HUES48 (cell line): ENCODE results near the gene ST6GALNAC3.

ENCODE experiments used
- H3K27ac ChIP-seq: one replicate; pipeline ENCODE4 v1.7.0; 2013; ENCODE audit warnings: low read depth, low read length, inconsistent platforms
- H3K27me3 ChIP-seq: 2 replicates; pipeline ENCODE4 v1.6.1; 2013; ENCODE audit warnings: mild to moderate bottlenecking, low read length; ENCODE audit not compliant: control insufficient read depth, insufficient read depth
- H3K36me3 ChIP-seq: 2 replicates; pipeline ENCODE4 v1.6.1; 2013; ENCODE audit warnings: low read length; ENCODE audit not compliant: control insufficient read depth, insufficient read depth
- H3K4me1 ChIP-seq: 2 replicates; pipeline ENCODE4 v1.6.1; 2013; ENCODE audit warnings: mild to moderate bottlenecking, low read length; ENCODE audit not compliant: control insufficient read depth, insufficient read depth
- H3K4me3 ChIP-seq: 2 replicates; pipeline ENCODE4 v1.5.1; 2013; ENCODE audit warnings: mild to moderate bottlenecking, low read depth, low read length
- H3K9ac ChIP-seq: 2 replicates; pipeline ENCODE4 v1.6.1; 2013; ENCODE audit warnings: mild to moderate bottlenecking, low read depth, low read length, moderate library complexity
- H3K9me3 ChIP-seq: 2 replicates; pipeline ENCODE4 v1.6.1; 2013; ENCODE audit warnings: low read length; ENCODE audit not compliant: control insufficient read depth, insufficient read depth

ST6GALNAC3 gene

DNA sequence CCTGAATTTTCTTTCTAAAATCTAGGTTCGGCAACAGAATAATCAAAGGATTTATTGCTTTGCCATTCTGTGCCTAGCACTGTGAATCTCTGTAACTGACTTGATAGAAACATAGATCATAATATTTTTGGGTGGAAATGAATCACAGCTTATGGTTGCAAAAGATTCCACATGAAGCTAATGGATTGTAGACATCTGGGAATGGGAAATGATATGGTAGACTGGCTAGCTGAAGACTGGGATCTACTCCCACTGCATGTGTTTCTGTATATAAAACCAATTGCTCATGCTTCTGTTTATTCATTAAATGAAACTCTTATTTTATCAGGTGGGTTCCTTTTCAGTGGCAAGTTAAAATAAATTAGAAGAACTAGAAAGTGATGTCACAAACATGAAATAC is 395.6 kb downstream of the ST6GALNAC3 start:
- no peaks in the 10 kb centered on the region for H3K9me3 ChIP-seq
- no peaks in the 10 kb centered on the region for H3K36me3 ChIP-seq
- no peak overlapping the region for H3K9ac ChIP-seq
- H3K27me3 ChIP-seq = no peaks in the 10 kb centered on the region
- peaks cover 3% of the 10 kb centered on the region; the same call in 1 of the 2 replicates for H3K4me1 ChIP-seq
- H3K4me3 ChIP-seq = no peak overlapping the region
- no peak overlapping the region for H3K27ac ChIP-seq

DNA sequence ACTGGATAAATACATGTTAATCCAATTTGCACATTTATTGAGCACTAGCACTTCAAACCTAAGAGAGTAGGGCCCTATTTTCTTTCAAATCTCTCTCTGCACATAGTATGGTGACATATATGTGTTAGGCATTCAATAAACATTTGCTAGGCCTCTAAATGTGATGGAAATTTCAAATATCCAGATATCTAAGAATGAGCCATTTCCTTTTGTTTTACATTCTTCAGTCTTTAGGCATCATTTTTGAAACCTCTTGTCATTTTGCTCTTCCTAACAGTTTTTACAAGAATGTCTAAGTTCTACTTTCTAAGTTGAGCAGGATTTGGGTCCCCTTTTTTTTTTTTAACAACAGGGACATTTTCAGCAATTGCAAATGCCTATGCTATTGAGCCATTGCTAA is 397.0 kb downstream of the ST6GALNAC3 start:
- Histone ChIP-seq H3K36me3 (no peaks in the 10 kb centered on the region), H3K9ac (no peak overlapping the region), H3K4me3 (no peak overlapping the region), H3K9me3 (no peaks in the 10 kb centered on the region), H3K27ac (no peak overlapping the region), H3K27me3 (no peaks in the 10 kb centered on the region), H3K4me1 (peaks cover 3% of the 10 kb centered on the region; the same call in 1 of the 2 replicates)

DNA sequence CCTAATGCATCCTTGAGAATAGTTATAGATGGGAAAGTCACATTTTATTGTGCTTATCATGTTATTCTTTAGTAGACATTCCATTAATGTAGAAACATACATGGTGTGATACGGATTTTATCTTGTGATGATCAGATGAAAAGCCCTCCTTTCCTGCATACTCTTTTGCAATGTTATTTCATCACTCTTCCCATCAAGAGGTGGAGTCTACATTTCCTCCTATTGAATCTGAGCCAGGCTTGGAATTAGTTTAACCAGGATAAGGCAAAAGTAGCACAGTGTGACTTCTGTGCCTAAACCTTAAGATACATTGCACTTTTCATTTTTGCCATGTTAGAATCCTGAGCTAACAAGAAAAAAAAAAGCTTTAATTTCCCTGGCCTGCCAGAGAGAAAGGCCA is 399.0 kb downstream of the ST6GALNAC3 start:
- Histone ChIP-seq H3K27ac (no peak overlapping the region), H3K27me3 (no peaks in the 10 kb centered on the region), H3K9ac (no peak overlapping the region), H3K4me3 (no peak overlapping the region), H3K36me3 (no peaks in the 10 kb centered on the region), H3K9me3 (no peaks in the 10 kb centered on the region), H3K4me1 (no peaks in the 10 kb centered on the region)

DNA sequence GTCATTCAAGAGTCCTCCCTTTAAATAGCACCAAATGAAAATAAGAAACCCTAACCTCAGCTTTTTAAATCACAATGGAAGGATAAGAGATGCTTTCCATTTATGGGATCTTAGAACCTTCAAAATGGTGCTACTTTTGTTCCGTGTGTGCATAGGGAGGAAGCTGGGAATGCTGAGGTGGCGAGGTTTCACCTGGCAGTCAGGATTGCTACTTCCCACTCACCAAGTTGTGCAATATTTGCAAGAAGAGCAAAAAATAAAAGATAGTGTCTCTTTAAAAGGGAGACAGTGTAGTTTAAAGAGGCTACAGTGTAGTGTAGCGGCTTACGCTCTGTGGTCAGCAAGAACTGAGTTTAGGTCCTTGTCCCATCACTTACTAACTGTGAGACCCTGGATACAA is 400.4 kb downstream of the ST6GALNAC3 start:
- Histone ChIP-seq H3K27ac (no peak overlapping the region), H3K9me3 (no peaks in the 10 kb centered on the region), H3K4me3 (no peak overlapping the region), H3K9ac (no peak overlapping the region), H3K27me3 (no peaks in the 10 kb centered on the region), H3K4me1 (no peaks in the 10 kb centered on the region), H3K36me3 (no peaks in the 10 kb centered on the region)

DNA sequence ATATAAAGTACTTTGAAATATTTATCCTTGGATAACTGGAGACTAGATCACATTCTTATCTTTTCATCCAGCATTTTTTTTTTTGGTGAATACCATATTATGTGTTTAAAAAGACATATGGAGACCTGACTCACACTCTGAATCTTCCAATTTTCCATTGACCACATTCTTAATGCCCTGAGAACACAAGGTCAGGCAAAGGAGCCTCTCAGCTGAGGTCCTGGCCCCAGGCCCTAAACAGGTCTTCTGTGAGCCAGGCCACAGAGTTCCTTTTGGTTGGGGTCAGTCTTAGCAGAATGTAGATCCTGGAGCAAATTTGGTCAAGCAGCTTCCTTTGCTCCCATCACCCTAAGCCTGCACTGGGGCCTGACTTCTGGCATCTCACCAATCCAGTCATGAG is 402.6 kb downstream of the ST6GALNAC3 start:
- Histone ChIP-seq H3K9me3 (no peaks in the 10 kb centered on the region), H3K27ac (no peak overlapping the region), H3K9ac (no peak overlapping the region), H3K4me3 (no peak overlapping the region), H3K4me1 (no peaks in the 10 kb centered on the region), H3K27me3 (no peaks in the 10 kb centered on the region), H3K36me3 (no peaks in the 10 kb centered on the region)

DNA sequence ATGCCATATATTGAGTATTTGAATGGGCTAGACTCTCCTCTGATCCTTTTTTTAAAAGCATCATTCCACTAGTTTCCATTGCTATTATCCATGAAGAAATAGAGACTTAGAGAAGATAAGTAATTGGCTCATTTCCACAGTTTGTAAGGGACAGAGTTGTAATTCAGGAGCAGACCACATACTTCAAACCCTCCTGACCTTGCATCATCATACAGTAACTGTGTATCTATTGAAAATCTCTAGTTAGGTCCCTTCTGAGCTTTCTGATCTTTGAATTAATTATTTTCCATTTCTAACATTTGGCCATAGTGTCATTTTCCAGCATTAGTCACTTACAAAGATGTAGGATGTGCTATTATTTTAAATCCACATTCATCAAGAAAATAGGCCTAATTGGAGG is 406.3 kb downstream of the ST6GALNAC3 start:
- H3K27me3 ChIP-seq = no peaks in the 10 kb centered on the region

DNA sequence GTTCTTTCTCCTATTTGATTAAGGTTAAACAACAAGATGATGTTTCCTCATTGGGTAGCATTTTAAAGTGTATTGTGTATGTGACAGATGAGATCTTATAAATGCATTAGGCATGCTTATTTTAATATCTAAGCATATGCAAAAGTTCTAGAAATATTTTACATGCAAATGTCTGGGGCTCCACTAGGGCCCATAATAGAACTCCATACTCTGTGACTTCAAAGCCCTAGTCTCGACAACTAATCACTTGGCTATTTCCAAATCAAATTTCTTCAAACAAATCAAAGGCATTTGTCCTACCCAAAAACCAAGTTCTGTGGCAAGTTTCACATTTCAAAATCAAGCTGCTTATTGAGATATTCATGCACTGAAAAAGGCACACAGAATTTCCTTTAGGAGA is 407.1 kb downstream of the ST6GALNAC3 start:
- Histone ChIP-seq H3K9ac (no peak overlapping the region), H3K9me3 (no peaks in the 10 kb centered on the region), H3K27me3 (no peaks in the 10 kb centered on the region), H3K4me3 (no peak overlapping the region), H3K4me1 (no peaks in the 10 kb centered on the region), H3K27ac (no peak overlapping the region), H3K36me3 (no peaks in the 10 kb centered on the region)

More for the DNA sequence above, 406.3 kb downstream of the ST6GALNAC3 start:
- no peaks in the 10 kb centered on the region for H3K4me1 ChIP-seq
- no peaks in the 10 kb centered on the region for H3K9me3 ChIP-seq
- no peak overlapping the region for H3K4me3 ChIP-seq
- H3K9ac ChIP-seq = no peak overlapping the region
- no peak overlapping the region for H3K27ac ChIP-seq
- H3K36me3 ChIP-seq = no peaks in the 10 kb centered on the region

DNA sequence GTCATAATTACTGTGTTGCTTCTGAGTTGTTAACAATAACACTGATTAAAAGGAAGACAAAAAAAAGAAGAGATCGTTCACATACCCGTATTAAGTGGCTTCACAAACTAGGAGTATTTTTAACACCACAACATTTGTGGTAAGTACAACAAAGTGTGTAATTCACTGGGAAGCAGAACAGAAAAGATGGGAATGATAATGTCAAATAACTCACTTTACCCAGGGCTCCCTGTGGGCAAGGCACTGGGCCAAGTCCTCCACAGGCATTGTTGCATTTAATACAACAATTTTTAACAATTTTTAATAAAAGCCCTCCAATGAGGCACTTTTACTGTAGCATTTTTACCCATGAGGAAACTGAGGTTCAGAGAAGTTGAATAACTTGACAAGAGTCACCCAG is 407.7 kb downstream of the ST6GALNAC3 start:
- no peak overlapping the region for H3K9ac ChIP-seq
- no peak overlapping the region for H3K27ac ChIP-seq
- H3K36me3 ChIP-seq = no peaks in the 10 kb centered on the region
- no peaks in the 10 kb centered on the region for H3K9me3 ChIP-seq
- no peaks in the 10 kb centered on the region for H3K4me1 ChIP-seq
- no peaks in the 10 kb centered on the region for H3K27me3 ChIP-seq
- H3K4me3 ChIP-seq = no peak overlapping the region

DNA sequence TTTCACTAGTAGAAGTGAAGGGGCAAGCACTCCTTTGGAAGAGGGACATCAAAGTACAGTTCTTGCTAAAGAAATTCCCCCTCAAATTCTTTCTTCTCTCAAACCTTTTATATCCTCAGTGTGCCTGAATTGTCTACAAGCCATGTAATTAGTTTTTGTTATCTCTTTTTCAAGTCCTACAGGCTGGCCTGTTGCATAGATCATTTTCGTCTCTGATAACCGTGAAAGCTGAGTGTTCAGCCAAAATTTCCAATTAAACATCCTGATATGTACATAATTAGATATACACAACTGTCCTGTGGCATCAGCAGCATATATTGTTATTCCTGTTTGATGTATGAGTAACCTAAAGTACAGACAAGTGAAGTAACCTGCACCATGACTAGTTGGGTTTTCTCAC is 417.2 kb downstream of the ST6GALNAC3 start:
- Histone ChIP-seq H3K4me1 (peaks cover 9% of the 10 kb centered on the region), H3K27ac (no peak overlapping the region), H3K9me3 (no peaks in the 10 kb centered on the region), H3K4me3 (no peak overlapping the region), H3K27me3 (no peaks in the 10 kb centered on the region), H3K9ac (no peak overlapping the region), H3K36me3 (no peaks in the 10 kb centered on the region)

DNA sequence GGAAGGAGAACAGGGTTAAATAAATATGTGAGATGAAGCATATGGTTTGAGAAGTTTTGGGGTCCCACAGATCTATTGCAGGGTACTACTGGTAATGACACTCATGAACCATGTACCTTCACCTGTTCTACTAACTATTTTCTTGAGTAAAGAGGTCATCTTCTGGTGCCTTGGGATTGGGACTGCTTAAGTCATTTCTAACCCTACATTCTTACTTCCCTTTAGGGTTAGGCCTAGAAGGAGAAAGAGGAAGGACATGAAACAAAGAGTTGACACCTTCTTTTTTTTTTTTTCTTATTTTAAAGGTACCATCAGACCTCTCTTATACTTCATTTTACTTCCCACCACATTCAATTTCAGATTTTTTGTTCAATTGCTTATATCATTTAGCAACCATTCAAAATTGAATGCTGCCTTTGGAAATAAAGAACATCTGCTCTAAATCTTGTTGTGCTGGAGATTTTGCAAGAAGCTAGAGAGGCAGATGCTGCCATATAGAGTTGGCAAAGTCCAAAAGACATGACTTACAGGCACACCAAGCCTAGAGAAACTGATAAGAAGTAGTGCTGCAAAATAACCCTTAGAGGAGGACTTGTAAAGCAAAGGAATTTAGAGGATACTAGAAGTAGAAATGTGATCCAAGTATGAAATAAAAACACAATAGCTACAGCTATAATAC is 418.3 kb downstream of the ST6GALNAC3 start:
- Histone ChIP-seq H3K36me3 (no peaks in the 10 kb centered on the region), H3K4me1 (peaks cover 9% of the 10 kb centered on the region), H3K27me3 (no peaks in the 10 kb centered on the region), H3K9me3 (no peaks in the 10 kb centered on the region), H3K4me3 (no peak overlapping the region), H3K9ac (no peak overlapping the region), H3K27ac (no peak overlapping the region)

DNA sequence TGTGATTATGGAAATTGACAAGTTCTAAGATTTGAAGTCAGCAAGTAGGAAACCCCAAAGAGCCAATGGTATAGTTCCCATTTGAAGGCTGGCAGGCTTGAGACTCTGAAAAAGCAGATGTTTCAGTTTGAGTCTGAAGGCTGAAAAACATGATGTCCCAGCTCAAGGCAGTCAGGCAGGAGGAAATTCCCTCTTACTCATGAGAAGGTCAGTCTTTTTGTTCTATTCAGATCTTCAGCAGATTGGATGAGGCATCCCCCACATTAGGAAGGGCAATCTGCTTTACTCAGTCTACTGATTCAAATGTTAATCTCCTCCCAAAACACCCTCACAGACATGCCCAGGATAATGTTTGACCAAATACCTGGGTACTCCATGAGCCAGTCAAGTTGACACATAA is 420.3 kb downstream of the ST6GALNAC3 start:
- no peaks in the 10 kb centered on the region for H3K36me3 ChIP-seq
- H3K9ac ChIP-seq = no peak overlapping the region
- H3K9me3 ChIP-seq = no peaks in the 10 kb centered on the region
- peaks cover 9% of the 10 kb centered on the region for H3K4me1 ChIP-seq
- peak overlapping the region; percentile 61 for H3K27ac ChIP-seq
- H3K4me3 ChIP-seq = no peak overlapping the region
- H3K27me3 ChIP-seq = no peaks in the 10 kb centered on the region
